ENCODE data around the gene SIMC1.
"Not testable (repeated sequence)": the region's sequence is repeated elsewhere in the genome, so short reads cannot be mapped to it uniquely, and the experiment has no call there.

The SIMC1 gene

GRCh38 chr5:176198299-176198698, 39.9 kb upstream of the SIMC1 start:
- ATAC-seq (replicated peaks); DNase-seq; H3K36me3 Mint-ChIP-seq (ENCODE audit: insufficient read depth); H3K4me1 Mint-ChIP-seq (ENCODE audit: low read depth in 2 of 2); H3K9me3 Mint-ChIP-seq; H3K27ac Mint-ChIP-seq; H3K4me3 Mint-ChIP-seq: not testable (repeated sequence)
- H3K27me3 Mint-ChIP-seq = peaks cover 29 to 40% of the 10 kb centered on the region in 2 donors

- not testable (repeated sequence) for DNase-seq; H3K4me1 Mint-ChIP-seq (ENCODE audit: low read depth in 2 of 2); H3K27ac Mint-ChIP-seq; H3K36me3 Mint-ChIP-seq (ENCODE audit: insufficient read depth); H3K9me3 Mint-ChIP-seq
- ATAC-seq (replicated peaks) = peak; percentile 48
- Mint-ChIP-seq H3K4me3 (peak overlapping the region; percentile 31 to 49), H3K27me3 (peaks cover 26 to 33% of the 10 kb centered on the region in 2 donors)
Observed at GRCh38 chr5:176198991-176199733, 39.1 kb upstream of the SIMC1 start.

DNA sequence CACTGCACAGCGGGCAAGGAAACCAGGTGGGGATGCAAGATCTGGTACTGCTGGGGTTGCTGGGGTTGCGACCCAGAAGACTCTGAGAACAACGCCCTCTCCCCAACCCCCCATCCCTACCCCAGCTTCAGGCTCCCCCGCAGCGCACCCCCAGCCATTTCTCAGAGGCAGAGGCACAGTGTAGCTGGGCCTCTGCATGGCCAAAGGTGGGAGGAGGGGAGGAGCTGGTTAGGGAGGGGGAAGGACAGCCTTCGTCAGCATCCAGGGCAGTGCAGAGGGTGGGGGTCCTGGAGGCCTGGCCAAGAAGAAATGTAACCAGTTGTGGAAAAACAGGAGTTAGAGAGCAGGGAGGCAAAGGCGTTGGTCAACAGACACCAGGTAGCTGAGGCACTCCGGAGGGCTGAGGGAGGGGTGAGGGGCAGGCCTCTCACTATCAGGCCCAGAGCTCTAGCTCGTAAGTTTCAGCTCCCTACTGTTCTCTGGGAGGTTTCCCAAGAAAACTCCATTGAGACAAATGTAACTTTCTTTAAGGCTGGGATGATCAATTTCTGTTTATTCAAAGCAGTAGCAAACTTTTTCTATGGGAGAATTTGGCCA, 38.3 kb upstream of the SIMC1 start:
- H3K36me3 Mint-ChIP-seq (ENCODE audit: insufficient read depth); H3K9me3 Mint-ChIP-seq; ATAC-seq (replicated peaks); H3K27ac Mint-ChIP-seq; DNase-seq; H3K4me1 Mint-ChIP-seq (ENCODE audit: low read depth in 2 of 2): not testable (repeated sequence)
- Mint-ChIP-seq H3K27me3 (peaks cover 26 to 33% of the 10 kb centered on the region in 2 donors), H3K4me3 (peak overlapping the region in 1 of 2 donors; percentile 49)

- no peak overlapping the region for H3K27ac Mint-ChIP-seq
- no peak overlapping the region for H3K4me3 Mint-ChIP-seq
- peaks cover 0 to 1% of the 10 kb centered on the region in 2 donors for H3K4me1 Mint-ChIP-seq (ENCODE audit: low read depth in 2 of 2)
- no peak for DNase-seq
- H3K27me3 Mint-ChIP-seq = peaks cover 20 to 26% of the 10 kb centered on the region in 2 donors
- no peaks in the 10 kb centered on the region for H3K9me3 Mint-ChIP-seq
- ATAC-seq (replicated peaks) = no peak
- H3K36me3 Mint-ChIP-seq (ENCODE audit: insufficient read depth) = peaks cover 7% of the 10 kb centered on the region
Observed at GRCh38 chr5:176201811-176202210, 36.4 kb upstream of the SIMC1 start.

- H3K9me3 Mint-ChIP-seq = no peaks in the 10 kb centered on the region
- H3K36me3 Mint-ChIP-seq (ENCODE audit: insufficient read depth) = peaks cover 7% of the 10 kb centered on the region
- peaks cover 10 to 17% of the 10 kb centered on the region in 2 donors for H3K27me3 Mint-ChIP-seq
- DNase-seq (no peak), ATAC-seq (replicated peaks) (no peak)
- H3K4me1 Mint-ChIP-seq (ENCODE audit: low read depth in 2 of 2) = no peaks in the 10 kb centered on the region
- H3K27ac Mint-ChIP-seq = no peak overlapping the region
- no peak overlapping the region for H3K4me3 Mint-ChIP-seq
Observed at GRCh38 chr5:176203086-176203485, 35.1 kb upstream of the SIMC1 start.

- DNase-seq; H3K36me3 Mint-ChIP-seq (ENCODE audit: insufficient read depth); H3K4me3 Mint-ChIP-seq; ATAC-seq (replicated peaks); H3K9me3 Mint-ChIP-seq; H3K27ac Mint-ChIP-seq; H3K4me1 Mint-ChIP-seq (ENCODE audit: low read depth in 2 of 2): not testable (repeated sequence)
- peaks cover 10 to 16% of the 10 kb centered on the region in 2 donors for H3K27me3 Mint-ChIP-seq
Observed at GRCh38 chr5:176203535-176203934, 34.7 kb upstream of the SIMC1 start.

DNA sequence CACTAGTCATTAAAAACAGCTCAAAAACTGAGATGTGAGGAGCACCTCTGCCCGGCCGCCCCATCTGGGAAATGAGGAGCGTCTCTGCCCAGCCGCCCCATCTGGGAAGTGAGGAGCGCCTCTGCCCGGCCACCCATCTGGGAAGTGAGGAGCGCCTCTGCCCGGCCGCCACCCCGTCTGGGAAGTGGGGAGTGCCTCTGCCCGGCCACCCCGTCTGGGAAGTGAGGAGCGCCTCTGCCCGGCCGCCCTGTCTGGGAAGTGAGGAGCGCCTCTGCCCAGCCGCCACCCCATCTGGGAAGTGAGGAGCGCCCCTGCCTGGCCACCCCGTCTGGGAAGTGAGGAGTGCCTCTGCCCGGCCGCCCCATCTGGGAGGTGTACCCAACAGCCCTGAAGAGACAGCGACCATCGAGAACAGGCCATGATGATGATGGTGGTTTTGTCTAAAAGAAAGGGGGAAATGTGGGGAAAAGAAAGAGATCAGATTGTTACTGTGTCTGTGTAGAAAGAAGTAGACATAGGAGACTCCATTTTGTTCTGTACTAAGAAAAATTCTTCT, 23.7 kb upstream of the SIMC1 start:
- H3K4me3 Mint-ChIP-seq; ATAC-seq (replicated peaks); H3K4me1 Mint-ChIP-seq (ENCODE audit: low read depth in 2 of 2); DNase-seq; H3K9me3 Mint-ChIP-seq; H3K27ac Mint-ChIP-seq; H3K36me3 Mint-ChIP-seq (ENCODE audit: insufficient read depth): not testable (repeated sequence)
- peaks cover 30 to 34% of the 10 kb centered on the region in 2 donors for H3K27me3 Mint-ChIP-seq

GRCh38 chr5:176216393-176216916, 21.8 kb upstream of the SIMC1 start:
- not testable (repeated sequence) for H3K27ac Mint-ChIP-seq; ATAC-seq (replicated peaks); H3K36me3 Mint-ChIP-seq (ENCODE audit: insufficient read depth); H3K4me1 Mint-ChIP-seq (ENCODE audit: low read depth in 2 of 2); DNase-seq; H3K9me3 Mint-ChIP-seq
- Mint-ChIP-seq H3K27me3 (peaks cover 30 to 54% of the 10 kb centered on the region in 2 donors), H3K4me3 (peak overlapping the region; percentile 20 to 33)

DNA sequence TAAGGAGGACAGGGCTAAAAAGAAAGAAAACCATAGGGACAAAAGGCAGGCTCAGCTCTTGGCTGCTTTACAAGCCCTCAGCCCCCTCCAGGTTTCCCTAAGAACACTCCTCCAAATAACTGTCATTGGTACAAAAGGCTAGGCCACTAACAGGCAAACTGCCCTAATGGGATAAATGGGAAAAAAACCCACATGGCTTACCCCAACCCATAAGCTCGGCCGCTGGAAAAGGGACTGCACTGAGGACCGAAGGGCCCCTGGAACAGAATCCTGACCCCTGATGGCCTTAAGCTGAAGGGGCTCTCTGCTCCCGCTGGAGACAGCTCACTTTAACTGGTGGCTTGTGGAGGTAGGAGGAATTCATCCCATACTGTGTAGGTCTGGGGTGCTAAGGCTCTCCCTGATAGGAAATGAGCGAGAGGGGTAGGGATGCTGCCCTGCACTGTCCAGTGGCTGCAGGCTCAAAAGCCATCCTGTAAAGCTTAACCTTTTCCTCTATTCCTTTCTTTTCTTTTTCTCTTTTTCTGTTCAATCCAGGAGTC, 21.0 kb upstream of the SIMC1 start:
- not testable (repeated sequence) for H3K4me1 Mint-ChIP-seq (ENCODE audit: low read depth in 2 of 2); H3K4me3 Mint-ChIP-seq; H3K36me3 Mint-ChIP-seq (ENCODE audit: insufficient read depth); DNase-seq; H3K9me3 Mint-ChIP-seq; ATAC-seq (replicated peaks); H3K27ac Mint-ChIP-seq
- H3K27me3 Mint-ChIP-seq = peaks cover 30 to 57% of the 10 kb centered on the region in 2 donors

GRCh38 chr5:176217764-176218163, 20.5 kb upstream of the SIMC1 start:
- H3K27ac Mint-ChIP-seq; ATAC-seq (replicated peaks); DNase-seq; H3K9me3 Mint-ChIP-seq; H3K4me1 Mint-ChIP-seq (ENCODE audit: low read depth in 2 of 2); H3K4me3 Mint-ChIP-seq; H3K36me3 Mint-ChIP-seq (ENCODE audit: insufficient read depth): not testable (repeated sequence)
- H3K27me3 Mint-ChIP-seq = peaks cover 26 to 53% of the 10 kb centered on the region in 2 donors

GRCh38 chr5:176222006-176222405, 16.2 kb upstream of the SIMC1 start:
- not testable (repeated sequence) for DNase-seq; H3K9me3 Mint-ChIP-seq; ATAC-seq (replicated peaks); H3K27ac Mint-ChIP-seq; H3K36me3 Mint-ChIP-seq (ENCODE audit: insufficient read depth); H3K4me1 Mint-ChIP-seq (ENCODE audit: low read depth in 2 of 2); H3K4me3 Mint-ChIP-seq
- H3K27me3 Mint-ChIP-seq = peaks cover 19 to 38% of the 10 kb centered on the region in 2 donors

DNA sequence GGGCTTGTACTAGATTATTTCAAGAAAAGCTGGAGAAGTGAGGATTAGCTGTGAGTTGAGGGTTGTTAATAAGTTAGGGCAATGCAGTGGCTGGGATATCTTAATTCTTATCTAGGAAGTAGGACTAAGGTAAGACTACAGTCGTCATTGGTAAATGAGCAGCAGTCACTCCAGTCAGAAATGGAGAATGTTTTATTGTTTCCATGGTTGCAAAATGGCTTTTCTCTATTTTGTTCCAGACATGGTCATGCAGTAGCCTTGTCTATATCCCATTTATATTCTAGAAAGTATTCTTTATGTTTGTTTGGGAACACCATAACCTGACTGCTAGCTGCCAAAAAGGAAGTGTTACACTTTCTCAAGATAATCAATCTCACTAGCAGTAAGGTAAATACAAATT, 9.9 kb upstream of the SIMC1 start:
- H3K9me3 Mint-ChIP-seq; H3K4me3 Mint-ChIP-seq; H3K27me3 Mint-ChIP-seq; H3K36me3 Mint-ChIP-seq (ENCODE audit: insufficient read depth); H3K4me1 Mint-ChIP-seq (ENCODE audit: low read depth in 2 of 2); ATAC-seq (replicated peaks); H3K27ac Mint-ChIP-seq; DNase-seq: not testable (repeated sequence)

- not testable (repeated sequence) for H3K27me3 Mint-ChIP-seq; DNase-seq; H3K4me3 Mint-ChIP-seq; ATAC-seq (replicated peaks); H3K27ac Mint-ChIP-seq; H3K4me1 Mint-ChIP-seq (ENCODE audit: low read depth in 2 of 2); H3K9me3 Mint-ChIP-seq; H3K36me3 Mint-ChIP-seq (ENCODE audit: insufficient read depth)
Observed at GRCh38 chr5:176233253-176233652, 5.0 kb upstream of the SIMC1 start.

Measured in effector memory CD8-positive, alpha-beta T cell (primary cell).